CD4-positive, alpha-beta T cell (primary cell): ENCODE data around the gene STOX2. TPM values are rescaled to one million over a fixed set of nuclear protein-coding genes. Genes with fewer than 3 reads are reported as not detected.

Experiments used
- ATAC-seq: fragments of 200-7000 bp; cut with Tn5 transposase; one replicate; pipeline ENCODE4 v1.10.0; 2022; ENCODE audit warnings: mild to moderate bottlenecking; ENCODE audit not compliant: poor library complexity
- CTCF ChIA-PET: fragments of 350-600 bp; sonication (Branson Sonifier 250); formaldehyde crosslinking; loops from one replicate; lab custom pipeline; 2021; ENCODE audit warnings: antibody characterized with exemption, inconsistent platforms; lab: Charles Lee
- POLR2A ChIA-PET: fragments of 350-600 bp; sonication (Branson Sonifier 250); formaldehyde crosslinking; loops from one replicate; lab custom pipeline; 2021; ENCODE audit warnings: antibody characterized with exemption, inconsistent platforms; lab: Charles Lee
- DNase-seq, 14 experiments: peaks; one replicate each; pipeline ENCODE4 v3.0.0-alpha.2; 2013 to 2020; ENCODE audit warnings: mixed read lengths in 2 of 14
- H3K27ac ChIP-seq, 2 donors: one replicate each; pipeline versions ENCODE4 v1.5.1 to v1.7.0; 2013; ENCODE audit warnings: low read length in 2 of 2, low read depth in 1 of 2, mild to moderate bottlenecking in 1 of 2
- H3K27me3 ChIP-seq, 2 experiments: 1 replicate in 1 of 2; 2 replicates in 1 of 2; pipeline versions ENCODE4 v1.6.1 to v1.7.0; 2013; ENCODE audit warnings: low read length in 2 of 2, control low read depth in 1 of 2, mild to moderate bottlenecking in 1 of 2, moderate library complexity in 1 of 2; ENCODE audit not compliant: insufficient read depth in 2 of 2, control insufficient read depth in 1 of 2
- H3K36me3 ChIP-seq: one replicate; pipeline ENCODE4 v1.6.1; 2013; ENCODE audit warnings: low read length, control low read depth; ENCODE audit not compliant: insufficient read depth
- H3K4me1 ChIP-seq: one replicate; pipeline ENCODE4 v1.6.1; 2013; ENCODE audit warnings: low read length, control low read depth; ENCODE audit not compliant: insufficient read depth
- H3K4me3 ChIP-seq: one replicate; pipeline ENCODE4 v1.5.1; 2013; ENCODE audit warnings: mild to moderate bottlenecking, low read length, moderate library complexity
- H3K9me3 ChIP-seq, 2 experiments: 1 replicate in 1 of 2; 2 replicates in 1 of 2; pipeline versions ENCODE4 v1.6.1 to v1.7.0; 2013; ENCODE audit warnings: low read length in 2 of 2, mild to moderate bottlenecking in 2 of 2, control low read depth in 1 of 2, moderate library complexity in 1 of 2; ENCODE audit not compliant: control insufficient read depth in 1 of 2, insufficient read depth in 1 of 2
- H3K27ac Mint-ChIP-seq: one replicate; pipeline ENCODE4 v1.8.0; 2020; ENCODE audit warnings: mixed read lengths
- H3K27me3 Mint-ChIP-seq: one replicate; pipeline ENCODE4 v1.8.0; 2021; ENCODE audit warnings: mixed read lengths
- H3K36me3 Mint-ChIP-seq: one replicate; pipeline ENCODE4 v1.8.0; 2021; ENCODE audit warnings: low read depth, mixed read lengths
- H3K4me1 Mint-ChIP-seq: one replicate; pipeline ENCODE4 v1.8.0; 2021; ENCODE audit warnings: low read depth, mixed read lengths
- H3K4me3 Mint-ChIP-seq: one replicate; pipeline ENCODE4 v1.8.0; 2020; ENCODE audit warnings: mild to moderate bottlenecking, mixed read lengths
- H3K9me3 Mint-ChIP-seq: one replicate; pipeline ENCODE4 v1.8.0; 2020; ENCODE audit warnings: mixed read lengths
- CTCF ChIP-seq: fragments of 200-600 bp; IDR thresholded peaks from one replicate; pipeline ENCODE4 v1.8.0; 2022; ENCODE audit warnings: antibody characterized with exemption, mild to moderate bottlenecking
- intact Hi-C, 2 experiments: fragments of 100-400 bp; cut with DNase I in 1 of 2; cut with micrococcal nuclease in 1 of 2; formaldehyde crosslinking; loops; one replicate each; pipeline versions ENCODE4 v1.15.1 to v1.9.0; 2023 to 2025; cut with DNase I, micrococcal nuclease
- total RNA-seq, 174 experiments: library from RNA in 2 of 174; stranded (reverse) in 2 of 174; gene quantifications; one replicate each; pipeline ENCODE4 v1.2.3 and lab custom pipeline; 2021 to 2026

The STOX2 gene
- total RNA-seq, 2 experiments from 2014 or later = not detected

DNA sequence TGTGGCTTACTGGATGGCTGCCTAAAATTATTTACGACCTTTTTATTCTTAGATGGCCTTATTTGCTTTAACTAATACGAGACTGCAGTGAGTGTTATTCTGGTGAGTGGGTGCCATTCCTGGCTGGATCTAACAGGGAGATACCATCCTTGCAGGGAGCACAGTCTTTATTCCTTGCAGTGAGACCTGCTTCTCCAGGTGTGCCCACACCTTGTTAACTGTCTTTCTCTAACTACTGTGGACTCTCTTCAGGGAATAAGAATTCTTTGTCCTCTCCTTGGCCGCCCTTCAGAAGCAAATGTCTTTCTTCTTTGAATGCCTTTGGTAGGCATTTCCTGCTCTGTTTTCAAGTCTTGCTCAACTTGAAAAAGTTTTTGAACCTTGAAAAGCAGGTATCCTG lies 34.1 kb upstream of the STOX2 start:
- peaks cover 0 to 2% of the 10 kb centered on the region in 2 experiments for H3K27me3 ChIP-seq
- POLR2A ChIA-PET = no interaction called here
- Mint-ChIP-seq H3K36me3 (no peaks in the 10 kb centered on the region), H3K9me3 (no peaks in the 10 kb centered on the region), H3K27me3 (no peaks in the 10 kb centered on the region), H3K4me3 (no peak overlapping the region), H3K27ac (no peak overlapping the region), H3K4me1 (no peaks in the 10 kb centered on the region)
- H3K27ac ChIP-seq = no peak overlapping the region
- CTCF ChIA-PET = no interaction called here
- no peaks in the 10 kb centered on the region for H3K4me1 ChIP-seq
- no peak overlapping the region for H3K4me3 ChIP-seq
- H3K36me3 ChIP-seq = no peaks in the 10 kb centered on the region
- intact Hi-C loops = no loop called here
- ATAC-seq (no peak), DNase-seq (no peak)
- no peak for TF ChIP-seq CTCF
- no peaks in the 10 kb centered on the region for H3K9me3 ChIP-seq

DNA sequence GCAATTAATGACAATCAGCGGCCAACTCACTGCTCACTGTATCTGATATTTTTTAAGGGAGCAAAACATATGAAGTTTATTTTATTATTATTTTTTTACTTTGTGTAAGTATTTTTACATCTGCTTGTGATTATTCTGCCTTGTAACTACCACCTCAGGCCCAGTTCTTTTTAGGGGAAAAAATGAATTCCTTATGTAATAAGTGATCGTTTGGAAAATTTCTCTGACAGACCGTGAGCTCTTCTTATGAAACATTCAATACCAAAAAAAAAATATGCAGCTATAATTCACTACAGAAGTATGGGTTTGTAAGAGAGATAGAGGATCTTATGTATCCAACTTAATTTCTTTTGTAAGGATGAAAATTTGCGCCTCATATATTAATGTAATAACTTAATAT lies 33.5 kb upstream of the STOX2 start:
- H3K4me1 Mint-ChIP-seq = no peaks in the 10 kb centered on the region
- intact Hi-C loops = no loop called here
- ATAC-seq = no peak
- no peaks in the 10 kb centered on the region for H3K36me3 Mint-ChIP-seq
- ChIA-PET POLR2A (no interaction called here), CTCF (no interaction called here)
- H3K4me1 ChIP-seq = no peaks in the 10 kb centered on the region
- H3K9me3 Mint-ChIP-seq = no peaks in the 10 kb centered on the region
- H3K27ac Mint-ChIP-seq = no peak overlapping the region
- H3K4me3 ChIP-seq = no peak overlapping the region
- H3K4me3 Mint-ChIP-seq = no peak overlapping the region
- H3K9me3 ChIP-seq = no peaks in the 10 kb centered on the region
- H3K27me3 ChIP-seq = peaks cover 0 to 2% of the 10 kb centered on the region in 2 experiments
- H3K27me3 Mint-ChIP-seq = no peaks in the 10 kb centered on the region
- H3K27ac ChIP-seq = no peak overlapping the region
- TF ChIP-seq CTCF = no peak
- DNase-seq = no peak
- H3K36me3 ChIP-seq = no peaks in the 10 kb centered on the region

DNA sequence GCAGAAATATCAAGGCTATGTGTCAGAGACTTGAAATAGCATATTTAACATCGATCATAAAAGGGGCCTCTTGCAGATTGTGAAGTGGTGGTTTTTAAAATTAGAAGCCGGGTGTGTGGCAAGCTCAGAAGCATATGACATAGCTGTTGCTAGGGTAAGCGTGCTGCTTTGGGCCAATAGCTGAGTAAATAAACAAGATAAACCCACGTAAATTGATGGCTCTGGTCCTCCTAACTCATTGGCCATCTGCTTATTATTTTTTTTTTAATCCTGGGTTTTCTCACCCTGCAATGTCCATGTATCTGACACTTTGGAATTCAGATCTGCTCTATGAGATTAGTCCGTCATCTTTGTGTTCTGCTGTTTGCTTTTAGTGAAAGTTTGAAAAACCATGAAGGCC lies 32.6 kb upstream of the STOX2 start:
- Mint-ChIP-seq H3K27ac (no peak overlapping the region), H3K4me3 (no peak overlapping the region), H3K36me3 (no peaks in the 10 kb centered on the region), H3K27me3 (no peaks in the 10 kb centered on the region), H3K4me1 (no peaks in the 10 kb centered on the region), H3K9me3 (no peaks in the 10 kb centered on the region)
- ATAC-seq (no peak), DNase-seq (no peak)
- peaks cover 0 to 2% of the 10 kb centered on the region in 2 experiments for H3K27me3 ChIP-seq
- H3K4me3 ChIP-seq = no peak overlapping the region
- TF ChIP-seq CTCF = no peak
- no peaks in the 10 kb centered on the region for H3K36me3 ChIP-seq
- no peak overlapping the region for H3K27ac ChIP-seq
- intact Hi-C loops = no loop called here
- H3K4me1 ChIP-seq = no peaks in the 10 kb centered on the region
- H3K9me3 ChIP-seq = no peaks in the 10 kb centered on the region
- CTCF ChIA-PET = no interaction called here
- POLR2A ChIA-PET = no interaction called here
